ENCODE results near the gene SMS.

DNA sequence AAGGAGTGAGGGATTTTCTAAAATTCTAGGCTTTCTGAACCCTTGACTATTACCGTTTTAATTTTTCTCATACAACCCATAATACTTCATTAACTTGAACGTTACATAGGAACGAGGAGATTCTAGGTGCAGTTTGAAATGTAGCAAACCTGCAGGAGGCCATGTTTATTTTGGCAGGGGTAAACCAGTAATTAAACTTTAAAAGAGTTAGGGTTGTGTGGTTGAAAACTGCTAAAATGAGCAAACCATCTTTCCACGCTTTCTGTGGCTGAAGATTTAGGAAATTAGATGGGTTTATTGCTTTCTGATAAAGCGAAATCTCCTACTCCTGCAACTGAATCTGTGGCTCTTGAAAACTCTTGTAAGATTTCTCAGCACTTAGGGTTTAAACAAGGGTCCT lies 93.3 kb downstream of the SMS start:
- TF ChIP-seq, protein P1, sequence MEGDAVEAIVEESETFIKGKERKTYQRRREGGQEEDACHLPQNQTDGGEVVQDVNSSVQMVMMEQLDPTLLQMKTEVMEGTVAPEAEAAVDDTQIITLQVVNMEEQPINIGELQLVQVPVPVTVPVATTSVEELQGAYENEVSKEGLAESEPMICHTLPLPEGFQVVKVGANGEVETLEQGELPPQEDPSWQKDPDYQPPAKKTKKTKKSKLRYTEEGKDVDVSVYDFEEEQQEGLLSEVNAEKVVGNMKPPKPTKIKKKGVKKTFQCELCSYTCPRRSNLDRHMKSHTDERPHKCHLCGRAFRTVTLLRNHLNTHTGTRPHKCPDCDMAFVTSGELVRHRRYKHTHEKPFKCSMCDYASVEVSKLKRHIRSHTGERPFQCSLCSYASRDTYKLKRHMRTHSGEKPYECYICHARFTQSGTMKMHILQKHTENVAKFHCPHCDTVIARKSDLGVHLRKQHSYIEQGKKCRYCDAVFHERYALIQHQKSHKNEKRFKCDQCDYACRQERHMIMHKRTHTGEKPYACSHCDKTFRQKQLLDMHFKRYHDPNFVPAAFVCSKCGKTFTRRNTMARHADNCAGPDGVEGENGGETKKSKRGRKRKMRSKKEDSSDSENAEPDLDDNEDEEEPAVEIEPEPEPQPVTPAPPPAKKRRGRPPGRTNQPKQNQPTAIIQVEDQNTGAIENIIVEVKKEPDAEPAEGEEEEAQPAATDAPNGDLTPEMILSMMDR (conservative IDR thresholded peaks at IDR 0.05; ENCODE audit: low read length) = no peak
- TF ChIP-seq EZH2phosphoT487 (IDR thresholded peaks at IDR 0.05; ENCODE audit: borderline replicate concordance, low read depth, low read length) = no peak

All from OCI-LY7 (cell line).